Transverse colon (tissue), 4 donors: ENCODE measurements around the gene HNRNPA1L2. TPM values are rescaled to one million over a fixed set of nuclear protein-coding genes. Genes with fewer than 3 reads are reported as not detected.
A peak's percentile ranks its signal among the peaks of the same experiment; 100 is the strongest.
"Not testable (repeated sequence)": the region's sequence is repeated elsewhere in the genome, so short reads cannot be mapped to it uniquely, and the experiment has no call there.

ENCODE experiments used
- DNase-seq: peaks from one replicate; pipeline ENCODE4 v3.0.0-alpha.2; 2019
- H3K27ac ChIP-seq, 4 donors: fragments of 200-600 bp; sonication (generic); 2 replicates each; pipeline ENCODE4 v1.5.1; 2016 to 2018; ENCODE audit warnings: inconsistent platforms in 4 of 4
- H3K27me3 ChIP-seq: fragments of 200-600 bp; sonication (generic); 2 replicates; pipeline ENCODE4 v1.5.1; 2017; ENCODE audit warnings: inconsistent platforms
- H3K36me3 ChIP-seq, 4 donors: fragments of 200-600 bp; sonication (generic); 2 replicates each; pipeline ENCODE4 v1.5.1; 2017 to 2019; ENCODE audit warnings: inconsistent platforms in 4 of 4
- H3K4me1 ChIP-seq, 4 donors: fragments of 200-600 bp; sonication (generic); 2 replicates each; pipeline ENCODE4 v1.5.1; 2017 to 2020; ENCODE audit warnings: inconsistent platforms in 4 of 4
- H3K4me3 ChIP-seq, 4 donors: fragments of 200-600 bp; sonication (generic); 1 replicate in 1 of 4; 2 replicates in 3 of 4; pipeline versions ENCODE4 v1.5.1 to v1.6.1; 2017 to 2019; ENCODE audit warnings: inconsistent platforms in 4 of 4
- H3K9me3 ChIP-seq, 2 donors: fragments of 200-600 bp; sonication (generic); 2 replicates each; pipeline ENCODE4 v1.5.1; 2017 to 2019; ENCODE audit warnings: inconsistent platforms in 2 of 2
- EP300 ChIP-seq: sonication (generic); formaldehyde crosslinking; IDR thresholded peaks from one replicate; pipeline ENCODE4 v1.6.1; 2017; ENCODE audit warnings: antibody characterized with exemption, low read depth
- POLR2A ChIP-seq: fragments of 450-650 bp; IDR thresholded peaks from one replicate; pipeline ENCODE4 v1.6.1; 2016; ENCODE audit warnings: antibody characterized with exemption, mild to moderate bottlenecking, moderate library complexity
- POLR2AphosphoS5 ChIP-seq, 3 donors: sonication (generic); formaldehyde crosslinking; IDR thresholded peaks; one replicate each; pipeline ENCODE4 v1.6.1; 2016; ENCODE audit warnings: antibody characterized with exemption in 3 of 3
- WGBS, 2 donors: methylation state at CpG; one replicate each; pipeline ENCODE4 v1.1.5; 2018; ENCODE audit warnings: low coverage in 1 of 2; 5-methylcytosine and 5-hydroxymethylcytosine counted together
- in situ Hi-C, 4 donors: fragments of 200-750 bp; cut with MboI; loops; one replicate each; pipeline versions ENCODE4 v1.15.0 to v1.15.1; 2017; ENCODE audit warnings: low sequenced_read_pairs in 3 of 4, low pct_ligation_motif_present in 1 of 4, low pct_unique_long_range_greater_than_20kb in 1 of 4
- intact Hi-C: fragments of 100-400 bp; cut with DNase I; formaldehyde crosslinking; loops from one replicate; pipeline ENCODE4 v1.15.1; 2023; ENCODE audit warnings: low total_unique reads
- total RNA-seq, 4 donors: library from RNA; depleted of rRNA; stranded (reverse); fragments of >200 nt; gene quantifications; one replicate each; pipeline ENCODE4 v1.1.0, GENCODE V29; 2016
- TF ChIP-seq, protein P1 (sequence below), 5 experiments: fragments of 200-600 bp in 3 of 5; fragments of 450-650 bp in 2 of 5; sonication (generic) in 3 of 5; IDR thresholded peaks; 1 replicate in 2 of 5; 2 replicates in 3 of 5; pipeline ENCODE4 v1.5.1; 2016 to 2017; ENCODE audit warnings: antibody characterized with exemption in 5 of 5, inconsistent platforms in 3 of 5, mild to moderate bottlenecking in 2 of 5, moderate library complexity in 1 of 5

Gene HNRNPA1L2
- total RNA-seq, 4 donors from 2014 or later, result 1.5 to 3.3 TPM; not detected in 2

DNA sequence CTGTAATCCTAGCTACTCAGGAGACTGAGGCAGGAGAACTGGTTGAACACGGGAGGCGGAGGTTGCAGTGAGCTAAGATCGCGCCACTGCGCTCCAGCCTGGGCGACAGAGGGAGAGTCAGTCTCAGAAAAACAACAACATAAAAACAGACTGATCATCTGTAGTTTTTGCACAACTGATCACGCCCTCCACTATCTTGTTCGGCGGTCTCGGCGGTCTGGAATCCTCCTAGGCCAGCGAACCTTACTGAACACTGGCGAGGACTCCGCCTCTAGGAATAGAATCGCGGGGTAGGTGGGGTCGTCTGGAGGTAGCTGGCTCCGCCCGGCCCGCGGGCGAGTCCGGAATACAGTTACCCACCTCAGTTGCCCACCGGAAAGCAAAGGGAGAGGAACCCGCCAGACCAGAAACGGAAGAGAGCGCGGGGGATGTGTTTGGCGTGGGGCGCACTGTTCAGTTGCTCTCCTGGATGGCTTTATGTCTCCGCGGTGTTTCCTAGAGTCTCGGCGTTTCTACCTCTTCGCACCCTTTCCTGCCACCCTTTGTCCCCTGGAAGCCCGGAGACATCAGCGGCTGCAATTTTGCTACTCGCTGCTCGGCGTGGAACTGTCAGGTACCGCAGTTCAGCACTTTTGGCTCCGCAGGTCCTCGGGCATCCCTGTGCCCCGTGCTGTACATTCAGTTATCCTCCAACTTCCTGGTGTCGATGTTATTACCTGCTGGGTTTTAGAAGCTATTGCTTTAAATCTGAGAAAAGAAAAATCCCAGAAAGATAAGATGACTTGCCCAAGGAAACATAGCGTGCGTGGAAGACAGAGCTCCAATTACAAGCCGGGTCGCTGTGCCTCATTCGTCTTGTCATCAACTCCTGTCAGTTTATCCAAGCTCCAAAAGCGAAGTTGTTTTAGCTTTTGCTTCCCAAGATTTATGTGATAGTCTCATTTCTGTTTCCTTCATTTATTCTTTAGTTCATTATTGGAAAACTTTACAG, 24.9 kb upstream of the HNRNPA1L2 start:
- H3K9me3 ChIP-seq, result no peaks in the 10 kb centered on the region
- in situ Hi-C loops, result no loop called here
- H3K27me3 ChIP-seq, result no peaks in the 10 kb centered on the region
- peak in 2 of 3 donors; percentile 3 to 53 for TF ChIP-seq POLR2AphosphoS5 (IDR thresholded peaks at IDR 0.05)
- TF ChIP-seq, protein P1, sequence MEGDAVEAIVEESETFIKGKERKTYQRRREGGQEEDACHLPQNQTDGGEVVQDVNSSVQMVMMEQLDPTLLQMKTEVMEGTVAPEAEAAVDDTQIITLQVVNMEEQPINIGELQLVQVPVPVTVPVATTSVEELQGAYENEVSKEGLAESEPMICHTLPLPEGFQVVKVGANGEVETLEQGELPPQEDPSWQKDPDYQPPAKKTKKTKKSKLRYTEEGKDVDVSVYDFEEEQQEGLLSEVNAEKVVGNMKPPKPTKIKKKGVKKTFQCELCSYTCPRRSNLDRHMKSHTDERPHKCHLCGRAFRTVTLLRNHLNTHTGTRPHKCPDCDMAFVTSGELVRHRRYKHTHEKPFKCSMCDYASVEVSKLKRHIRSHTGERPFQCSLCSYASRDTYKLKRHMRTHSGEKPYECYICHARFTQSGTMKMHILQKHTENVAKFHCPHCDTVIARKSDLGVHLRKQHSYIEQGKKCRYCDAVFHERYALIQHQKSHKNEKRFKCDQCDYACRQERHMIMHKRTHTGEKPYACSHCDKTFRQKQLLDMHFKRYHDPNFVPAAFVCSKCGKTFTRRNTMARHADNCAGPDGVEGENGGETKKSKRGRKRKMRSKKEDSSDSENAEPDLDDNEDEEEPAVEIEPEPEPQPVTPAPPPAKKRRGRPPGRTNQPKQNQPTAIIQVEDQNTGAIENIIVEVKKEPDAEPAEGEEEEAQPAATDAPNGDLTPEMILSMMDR (IDR thresholded peaks at IDR 0.05), result no peak
- TF ChIP-seq EP300, result no peak
- peak; percentile 63 for TF ChIP-seq POLR2A
- H3K4me3 ChIP-seq, result peak overlapping the region; percentile 60 to 89 (median 72)
- peak overlapping the region; percentile 73 to 92 (median 84) for H3K27ac ChIP-seq
- no peaks in the 10 kb centered on the region for H3K36me3 ChIP-seq
- intact Hi-C loops, result no loop called here
- 0 to 1% methylated on average over 6 to 51 of the region's 51 CpGs for WGBS, 2 donors
- H3K4me1 ChIP-seq, result peaks cover 0 to 13% (median 7%) of the 10 kb centered on the region in 4 donors
- peak; percentile 87 for DNase-seq

DNA sequence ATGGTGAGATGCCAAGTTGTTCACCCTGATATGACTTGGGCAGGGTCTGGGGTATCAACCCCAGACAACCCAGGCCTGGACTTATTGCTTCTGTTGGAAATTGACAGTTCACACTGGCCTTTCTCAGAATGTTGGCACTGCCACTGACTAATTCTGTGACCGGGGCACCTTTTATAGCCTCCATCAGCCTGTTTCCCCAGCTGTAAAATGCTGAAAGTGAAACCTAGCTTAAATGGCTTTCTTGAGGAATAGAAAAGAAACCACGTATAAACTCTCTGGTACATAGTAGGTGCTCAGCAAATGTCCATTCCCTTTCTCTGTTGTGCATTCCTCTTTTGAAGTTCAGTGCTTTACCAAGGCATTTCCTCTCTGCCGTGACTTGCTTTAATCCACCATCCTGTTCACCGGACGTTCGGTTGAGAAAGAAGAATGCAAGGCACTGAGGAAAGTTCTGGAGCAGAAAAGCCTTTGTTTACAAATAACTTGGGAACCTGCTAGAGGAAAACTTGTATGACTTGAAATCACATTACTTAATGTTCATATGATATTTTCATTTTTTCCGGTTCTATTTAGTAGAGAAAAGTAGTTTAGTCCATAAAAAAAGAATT, 11.0 kb upstream of the HNRNPA1L2 start:
- Histone ChIP-seq H3K27ac (peak overlapping the region; percentile 20 to 61 (median 41)), H3K4me3 (peak overlapping the region in 3 of 4 donors; percentile 8 to 33 (median 22))
- 26 to 37% methylated on average over 6 to 7 of the region's 7 CpGs for WGBS, 2 donors
- DNase-seq, H3K27me3 ChIP-seq, H3K36me3 ChIP-seq, H3K9me3 ChIP-seq, H3K4me1 ChIP-seq, in situ Hi-C loops: not testable (repeated sequence)
- intact Hi-C loops, result loop anchor here (2.0 kb wide), 1 partner anchor 60 kb away; no protein-coding TSS in a partner anchor

DNA sequence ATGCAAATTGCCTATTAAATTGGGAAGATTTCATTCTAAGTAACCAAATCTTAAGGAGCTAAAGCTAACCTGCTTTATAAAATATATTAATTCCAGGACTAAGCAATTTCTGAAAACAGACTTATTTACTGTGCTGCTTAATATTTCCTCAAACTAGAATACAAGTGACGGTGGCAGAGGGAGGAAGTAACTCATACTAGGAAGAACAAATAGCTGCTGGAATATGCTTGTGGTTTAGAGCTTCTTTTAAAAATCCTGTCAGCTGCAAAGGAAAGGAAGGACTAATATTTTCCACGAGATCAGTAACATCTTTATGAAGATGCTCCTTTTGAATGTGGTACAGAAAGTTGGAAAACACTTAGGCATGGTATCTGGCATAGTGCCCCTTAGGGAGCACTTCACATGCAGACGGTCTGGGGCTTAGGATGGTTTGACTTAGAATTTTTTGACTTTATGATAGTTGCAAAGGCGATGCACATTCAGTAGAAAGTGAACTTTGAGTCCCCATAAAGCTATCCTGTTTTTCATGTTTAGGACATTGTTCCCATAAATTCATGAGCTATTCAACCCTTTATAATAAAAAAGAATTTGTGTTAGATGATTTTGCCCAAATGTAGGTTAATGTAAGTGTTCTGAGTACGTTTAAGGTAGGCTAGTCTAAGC, 3.4 kb upstream of the HNRNPA1L2 start:
- H3K4me1 ChIP-seq, result no peaks in the 10 kb centered on the region
- TF ChIP-seq EP300, result no peak
- TF ChIP-seq, protein P1 (IDR thresholded peaks at IDR 0.05), result no peak
- TF ChIP-seq POLR2A, result no peak
- no peaks in the 10 kb centered on the region for H3K27me3 ChIP-seq
- in situ Hi-C loops (no loop called here), intact Hi-C loops (no loop called here)
- H3K27ac ChIP-seq, result no peak overlapping the region
- WGBS, 2 donors, result 54 to 68% methylated on average over 5 of the region's 5 CpGs
- H3K4me3 ChIP-seq, result no peak overlapping the region
- H3K36me3 ChIP-seq, result peaks cover 0 to 6% (median 2%) of the 10 kb centered on the region in 4 donors
- H3K9me3 ChIP-seq, result no peaks in the 10 kb centered on the region
- no peak for DNase-seq

DNA sequence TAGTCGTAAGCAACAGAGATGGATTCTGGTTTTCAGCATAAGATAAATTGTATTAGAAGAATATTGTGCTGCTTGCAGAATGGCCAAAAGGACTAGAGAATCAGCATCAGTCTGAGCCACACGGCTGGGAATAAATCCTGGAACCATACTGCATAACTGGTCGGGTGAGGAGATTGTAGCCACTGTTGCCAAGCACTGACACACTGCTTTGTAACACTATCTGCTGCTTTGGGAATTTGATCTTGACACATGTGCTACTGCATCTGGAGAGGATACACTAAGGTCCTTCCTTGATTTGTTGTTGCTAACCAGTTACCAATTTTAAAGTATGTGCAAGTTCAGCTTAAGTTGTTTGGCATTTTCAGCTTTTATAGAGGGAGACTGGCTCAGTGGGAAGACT, 1.9 kb downstream of the HNRNPA1L2 start:
- Histone ChIP-seq H3K9me3 (no peaks in the 10 kb centered on the region), H3K4me1 (peaks cover 0 to 9% (median 3%) of the 10 kb centered on the region in 4 donors), H3K4me3 (no peak overlapping the region), H3K27me3 (no peaks in the 10 kb centered on the region), H3K36me3 (peaks cover 0 to 6% (median 0%) of the 10 kb centered on the region in 4 donors), H3K27ac (no peak overlapping the region)
- intact Hi-C loops (no loop called here), in situ Hi-C loops (no loop called here)
- 74 to 100% methylated on average over 1 to 3 of the region's 3 CpGs for WGBS, 2 donors
- TF ChIP-seq EP300 (no peak), POLR2A (no peak), POLR2AphosphoS5 (IDR thresholded peaks at IDR 0.05) (no peak)
- TF ChIP-seq, protein P1 (IDR thresholded peaks at IDR 0.05), result no peak
- DNase-seq, result no peak
